Activated CD8-positive, alpha-beta memory T cell treated with anti-CD3 and anti-CD28 coated beads for 36 hours (primary cell): Measurements from ENCODE around the gene TPT1. TPM values are rescaled to one million over a fixed set of nuclear protein-coding genes. Genes with fewer than 3 reads are reported as not detected.

Experiments
- CTCF ChIA-PET: fragments of 350-600 bp; sonication (Branson Sonifier 250); formaldehyde crosslinking; loops from one replicate; lab custom pipeline; 2021; ENCODE audit warnings: antibody characterized with exemption; lab: Charles Lee
- POLR2A ChIA-PET: fragments of 350-600 bp; sonication (Branson Sonifier 250); formaldehyde crosslinking; loops from one replicate; lab custom pipeline; 2021; ENCODE audit warnings: antibody characterized with exemption; lab: Charles Lee
- total RNA-seq, 2 experiments: library from RNA; stranded (reverse); gene quantifications; one replicate each; pipeline ENCODE4 v1.2.3, GENCODE V29; 2021

Gene TPT1
- total RNA-seq, 2 experiments from 2014 or later = 3,040 to 3,121 TPM

DNA sequence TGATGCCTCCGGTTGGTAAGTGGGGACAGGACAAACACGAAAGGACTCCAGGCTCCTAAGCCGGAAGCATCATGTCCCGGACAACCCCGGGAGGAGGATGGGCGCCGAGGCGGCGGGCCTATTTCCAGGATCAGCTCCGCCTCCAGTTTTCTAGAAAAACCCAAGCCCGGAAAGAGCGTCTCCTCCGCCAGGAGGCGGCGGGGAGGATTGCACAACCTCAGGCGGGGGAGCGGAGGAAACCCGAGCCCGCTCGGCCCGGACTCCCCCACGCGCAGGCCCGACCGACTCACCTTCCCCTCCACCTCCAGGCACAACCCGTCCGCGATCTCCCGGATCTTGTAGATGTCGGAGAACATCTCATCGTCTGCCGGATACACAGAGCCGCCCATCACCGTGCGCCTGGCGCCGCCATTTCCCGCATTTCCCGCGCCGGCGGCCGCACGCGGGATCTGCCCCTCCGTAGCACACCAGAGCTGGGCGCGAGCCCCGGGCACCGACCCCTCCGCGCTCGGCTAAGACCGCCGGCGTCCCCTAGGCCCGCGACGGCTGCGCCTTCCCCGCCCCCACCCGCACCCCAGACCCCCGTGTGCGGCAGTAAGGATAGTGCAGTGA lies 455 bp downstream of the TPT1 start:
- CTCF ChIA-PET = interaction anchor here (1.2 to 1.3 kb wide), 2 partner anchors 8 to 66 kb away, joined by 3 to 6 read pairs; no protein-coding TSS in a partner anchor
- POLR2A ChIA-PET = interaction anchor here (0.6 to 2.0 kb wide), 9 partner anchors 15 to 250 kb away, joined by 3 to 11 read pairs (median 4); partner anchors contain the start of gene COG3

DNA sequence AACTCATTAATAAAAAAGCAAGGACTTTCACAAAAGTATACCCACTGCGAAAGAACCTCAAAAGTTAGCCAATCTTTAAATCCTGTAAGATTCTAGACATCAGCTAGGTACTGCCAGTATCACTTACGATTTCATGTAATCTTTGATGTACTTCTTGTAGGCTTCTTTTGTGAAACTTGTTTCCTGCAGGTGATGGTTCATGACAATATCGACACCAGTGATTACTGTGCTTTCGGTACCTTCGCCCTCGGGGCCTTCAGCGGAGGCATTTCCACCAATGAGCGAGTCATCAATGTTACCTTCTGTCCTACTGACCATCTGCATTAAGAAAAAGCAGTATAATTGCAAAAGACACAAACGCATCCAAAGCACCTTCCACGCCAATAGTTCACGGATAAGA lies 1.1 kb downstream of the TPT1 start:
- ChIA-PET POLR2A (interaction anchor here (0.6 to 2.0 kb wide), 5 partner anchors 18 to 250 kb away, joined by 3 to 11 read pairs (median 4); no protein-coding TSS in a partner anchor), CTCF (interaction anchor here (0.6 kb wide), 1 partner anchor 74 kb away, joined by 3 read pairs; no protein-coding TSS in a partner anchor)

DNA sequence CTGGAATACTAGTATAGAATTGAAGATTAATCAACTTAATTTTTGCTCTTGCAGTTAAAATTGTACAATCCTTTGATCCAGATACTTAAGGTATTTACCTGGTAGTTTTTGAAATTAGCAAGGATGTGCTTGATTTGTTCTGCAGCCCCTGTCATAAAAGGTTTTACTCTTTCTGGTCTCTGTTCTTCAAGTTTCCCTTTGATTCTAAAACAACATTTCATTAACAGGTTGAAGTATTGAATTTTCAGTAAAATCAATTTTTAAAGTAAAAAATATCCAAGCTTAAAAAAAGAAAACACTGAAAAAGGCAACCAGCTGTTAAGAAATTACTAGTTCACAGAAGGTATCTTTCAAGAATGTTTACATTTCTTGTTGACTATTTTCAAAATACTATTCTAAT lies 1.6 kb downstream of the TPT1 start:
- CTCF ChIA-PET = interaction anchor here (0.6 kb wide), 1 partner anchor 75 kb away, joined by 3 read pairs; no protein-coding TSS in a partner anchor
- POLR2A ChIA-PET = interaction anchor here (0.6 kb wide), 1 partner anchor 18 kb away, joined by 3 read pairs; no protein-coding TSS in a partner anchor

DNA sequence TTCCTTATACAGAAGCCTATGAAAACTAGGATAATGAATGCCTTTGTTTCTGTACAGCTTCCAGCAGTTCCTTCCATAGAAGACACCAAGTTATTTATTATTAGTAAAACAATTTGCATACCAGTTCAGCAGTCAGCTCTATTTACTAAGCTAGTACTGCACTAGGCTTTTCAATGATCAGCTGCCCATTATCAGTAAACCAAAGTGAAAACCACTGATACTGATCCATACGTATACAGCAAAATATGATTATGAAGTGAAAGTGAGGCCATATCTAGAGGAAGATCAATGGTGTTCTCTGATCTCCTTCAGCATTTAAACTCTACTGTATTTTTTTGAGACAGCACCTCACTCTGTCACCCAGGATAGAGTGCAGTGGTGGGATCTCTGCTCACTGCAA lies 3.2 kb downstream of the TPT1 start:
- ChIA-PET CTCF (interaction anchor here (0.9 kb wide), 1 partner anchor 30 kb away, joined by 4 read pairs; no protein-coding TSS in a partner anchor), POLR2A (interaction anchor here (0.5 to 1.0 kb wide), 3 partner anchors 13 to 171 kb away, joined by 3 to 7 read pairs (median 4); partner anchors contain the start of gene COG3)

DNA sequence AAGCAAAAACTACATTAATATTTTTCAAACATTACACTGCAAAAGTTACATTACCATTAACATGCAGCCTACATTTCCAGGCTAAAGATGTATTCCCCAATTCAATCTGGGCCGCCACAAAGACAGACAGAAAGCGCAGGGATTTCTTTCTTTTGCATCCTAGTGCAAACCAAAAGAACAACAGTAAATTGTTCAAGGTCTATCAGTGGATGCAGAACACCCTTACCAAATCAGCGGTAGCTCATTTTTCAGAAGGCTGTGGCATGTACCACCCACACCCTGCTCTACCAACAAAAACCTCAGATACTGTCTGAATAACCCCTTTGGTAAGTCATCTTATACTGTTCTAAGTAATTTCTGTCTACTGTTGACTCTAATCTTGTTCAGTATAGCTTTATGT lies 3.6 kb downstream of the TPT1 start:
- CTCF ChIA-PET = interaction anchor here (0.9 kb wide), 1 partner anchor 30 kb away, joined by 4 read pairs; no protein-coding TSS in a partner anchor
- POLR2A ChIA-PET = interaction anchor here (0.5 to 1.0 kb wide), 3 partner anchors 13 to 170 kb away, joined by 3 to 7 read pairs (median 4); partner anchors contain the start of gene COG3

DNA sequence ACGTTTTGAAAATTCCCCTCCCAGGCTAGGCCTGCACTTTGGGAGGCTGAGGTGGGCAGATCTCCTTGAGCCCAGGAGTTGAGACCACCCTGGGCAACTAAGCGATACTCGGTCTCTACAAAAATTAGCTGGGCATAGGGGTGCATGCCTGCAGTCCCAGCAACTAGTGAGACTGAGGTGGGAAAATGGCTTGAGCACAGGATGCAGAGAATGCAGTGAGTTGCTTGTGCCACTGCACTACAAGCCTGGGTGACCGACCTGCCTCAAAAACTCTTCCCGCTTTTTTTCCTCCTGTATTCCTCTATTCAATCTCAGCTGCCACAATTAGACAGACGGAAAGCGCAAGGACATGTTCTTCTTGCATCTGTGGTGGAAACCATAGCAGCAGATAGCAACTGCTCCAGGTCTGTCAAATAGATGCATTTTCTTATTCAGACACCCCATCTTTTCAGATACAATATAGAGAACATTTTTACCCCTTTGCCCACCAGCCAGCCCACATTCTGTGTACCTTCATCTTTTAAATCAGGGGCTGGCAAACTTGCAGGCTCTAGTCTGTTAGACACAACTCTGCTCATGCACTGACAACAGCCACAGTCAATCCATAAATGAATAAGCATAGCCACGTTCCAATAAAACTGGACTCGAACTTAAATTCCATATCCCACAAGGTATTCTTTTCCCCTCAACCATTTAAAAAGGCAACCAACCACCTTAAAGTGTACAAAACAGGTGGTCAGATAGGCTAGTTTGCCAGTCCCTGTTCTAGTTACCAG lies 4.8 kb downstream of the TPT1 start:
- POLR2A ChIA-PET = no interaction called here
- CTCF ChIA-PET = no interaction called here

DNA sequence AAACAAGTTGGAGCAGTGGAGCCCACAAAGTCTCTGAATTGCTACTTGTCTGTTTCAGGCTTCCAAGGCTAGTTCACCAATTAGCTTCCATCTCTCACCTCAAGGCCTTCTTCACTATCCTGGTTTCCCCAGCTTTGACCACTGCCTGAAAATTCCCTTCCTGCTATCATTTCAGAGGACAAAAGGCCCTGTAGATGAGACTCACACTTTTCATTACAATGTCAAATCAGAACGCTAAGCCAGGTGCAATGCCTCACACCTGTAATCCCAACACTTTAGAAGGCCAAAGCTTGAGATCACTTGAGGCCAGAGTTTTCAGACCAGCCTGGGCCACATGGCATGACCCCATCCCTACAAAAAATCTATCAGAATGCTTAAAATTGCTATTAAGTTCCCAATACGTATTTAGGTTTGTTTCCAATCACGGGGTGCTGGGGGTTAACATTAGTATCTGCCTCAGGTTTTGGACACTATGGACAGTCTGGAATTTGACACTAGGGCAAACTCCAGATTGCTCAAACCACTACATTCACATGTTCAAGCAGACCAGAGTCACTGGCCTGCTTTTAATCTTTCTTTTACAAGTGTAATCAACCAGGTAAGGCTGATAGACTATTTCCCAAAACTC lies 5.5 kb downstream of the TPT1 start:
- POLR2A ChIA-PET = no interaction called here

DNA sequence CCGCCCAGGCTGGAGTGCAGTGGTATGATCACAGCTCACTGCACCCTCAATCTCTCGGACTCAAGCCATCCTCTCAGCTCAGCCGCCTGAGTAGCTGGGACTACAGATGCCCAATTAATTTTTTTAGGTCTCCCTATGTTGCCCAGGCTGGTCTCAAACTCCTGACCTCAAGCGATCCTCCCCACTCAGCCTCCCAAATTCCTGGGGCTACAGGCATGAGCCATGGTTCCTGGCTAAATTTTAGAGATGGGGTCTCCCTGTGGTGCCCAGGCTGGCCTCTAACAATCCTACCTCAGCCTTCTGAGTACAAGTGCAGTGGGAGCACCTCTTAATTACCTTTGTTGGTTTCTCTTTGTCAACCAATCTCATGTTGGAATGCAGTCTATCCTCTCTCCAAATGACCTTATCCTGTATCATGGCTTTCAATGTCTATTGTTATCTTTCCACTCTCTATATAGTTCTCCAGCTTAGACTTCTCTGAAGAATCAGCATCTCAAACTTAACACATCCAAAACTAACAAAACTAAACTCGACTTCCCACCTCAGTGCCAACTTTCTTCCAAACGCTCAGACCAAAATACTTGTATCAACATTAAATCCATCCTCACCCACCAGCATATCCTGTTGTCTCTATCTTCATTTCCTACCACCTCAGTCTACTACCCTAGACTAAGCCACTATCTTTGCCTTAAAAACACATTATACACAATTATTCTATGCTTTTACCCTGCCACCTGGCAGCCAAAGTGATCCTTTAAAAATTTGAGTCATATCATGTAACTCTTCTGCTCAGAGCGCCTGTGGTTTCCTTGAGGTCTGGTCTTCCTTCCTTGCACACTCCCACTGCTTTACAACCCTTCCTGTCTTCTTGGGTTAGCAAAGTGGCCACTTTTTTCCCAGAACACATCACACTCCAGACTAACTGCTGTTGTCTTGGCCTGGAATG lies 6.7 kb downstream of the TPT1 start:
- POLR2A ChIA-PET = interaction anchor here (0.5 kb wide), 1 partner anchor 84 kb away, joined by 3 read pairs; the partner anchor contains the start of gene SLC25A30
- CTCF ChIA-PET = no interaction called here

More for the DNA sequence above, 5.5 kb downstream of the TPT1 start:
- CTCF ChIA-PET = no interaction called here

DNA sequence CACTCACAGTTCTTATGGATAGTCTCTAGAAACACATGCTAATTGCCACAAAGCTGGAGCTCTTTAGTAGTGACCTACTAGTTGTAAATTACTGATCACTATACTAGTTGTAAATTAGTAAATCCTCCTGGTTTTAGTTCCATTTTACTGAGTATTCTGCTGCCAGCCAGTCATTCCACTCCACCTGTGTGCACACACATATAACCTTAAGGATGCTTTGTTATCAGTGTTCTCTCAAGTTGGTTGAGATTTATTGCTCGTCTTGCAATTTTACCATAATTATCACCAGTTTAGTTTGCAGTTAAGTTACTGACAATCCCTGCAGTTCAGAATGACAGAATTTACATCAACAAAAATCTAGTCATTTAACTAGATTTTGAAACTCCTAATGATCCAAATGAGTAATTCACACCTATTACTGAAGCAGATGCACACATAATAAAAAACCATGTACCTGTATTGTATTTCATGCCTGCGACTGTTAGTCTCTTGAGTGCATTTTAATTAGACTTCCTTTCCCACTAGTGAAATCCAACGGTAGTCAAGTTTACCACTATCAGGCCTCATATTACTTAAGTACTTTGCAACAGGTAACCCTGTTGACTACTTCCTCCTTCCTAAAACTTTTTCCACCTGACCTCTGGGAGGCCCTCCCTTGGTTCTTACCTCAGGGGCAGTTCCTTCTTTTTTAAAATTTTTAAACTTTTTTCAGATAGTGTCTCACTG lies 7.6 kb downstream of the TPT1 start:
- POLR2A ChIA-PET = interaction anchor here (0.5 to 0.9 kb wide), 2 partner anchors 8 to 85 kb away, joined by 3 read pairs; partner anchors contain the start of gene SLC25A30
- CTCF ChIA-PET = interaction anchor here (2.1 kb wide), 1 partner anchor 8 kb away, joined by 6 read pairs; the partner anchor contains the start of gene TPT1

DNA sequence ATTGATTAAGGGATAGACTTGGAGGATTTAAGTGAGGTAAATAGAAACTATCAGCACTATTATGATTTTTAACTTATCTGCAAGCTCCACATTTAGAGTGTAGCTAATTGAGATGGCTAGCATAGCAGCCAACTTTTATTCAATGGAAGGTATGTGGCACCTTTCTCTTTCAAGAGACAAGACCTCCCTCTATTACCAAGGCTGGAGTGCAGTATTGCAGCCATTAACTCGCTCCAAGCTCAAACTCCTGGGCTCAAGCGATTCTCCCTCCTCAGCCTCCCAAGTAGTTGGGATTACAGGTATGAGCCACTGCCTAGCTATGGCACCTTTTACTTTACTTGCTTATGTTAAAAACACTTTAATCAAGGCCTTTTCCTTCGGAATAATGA lies 8.2 kb downstream of the TPT1 start:
- ChIA-PET POLR2A (interaction anchor here (0.9 kb wide), 1 partner anchor 9 kb away, joined by 3 read pairs; no protein-coding TSS in a partner anchor), CTCF (interaction anchor here (2.1 kb wide), 1 partner anchor 8 kb away, joined by 6 read pairs; the partner anchor contains the start of gene TPT1)

DNA sequence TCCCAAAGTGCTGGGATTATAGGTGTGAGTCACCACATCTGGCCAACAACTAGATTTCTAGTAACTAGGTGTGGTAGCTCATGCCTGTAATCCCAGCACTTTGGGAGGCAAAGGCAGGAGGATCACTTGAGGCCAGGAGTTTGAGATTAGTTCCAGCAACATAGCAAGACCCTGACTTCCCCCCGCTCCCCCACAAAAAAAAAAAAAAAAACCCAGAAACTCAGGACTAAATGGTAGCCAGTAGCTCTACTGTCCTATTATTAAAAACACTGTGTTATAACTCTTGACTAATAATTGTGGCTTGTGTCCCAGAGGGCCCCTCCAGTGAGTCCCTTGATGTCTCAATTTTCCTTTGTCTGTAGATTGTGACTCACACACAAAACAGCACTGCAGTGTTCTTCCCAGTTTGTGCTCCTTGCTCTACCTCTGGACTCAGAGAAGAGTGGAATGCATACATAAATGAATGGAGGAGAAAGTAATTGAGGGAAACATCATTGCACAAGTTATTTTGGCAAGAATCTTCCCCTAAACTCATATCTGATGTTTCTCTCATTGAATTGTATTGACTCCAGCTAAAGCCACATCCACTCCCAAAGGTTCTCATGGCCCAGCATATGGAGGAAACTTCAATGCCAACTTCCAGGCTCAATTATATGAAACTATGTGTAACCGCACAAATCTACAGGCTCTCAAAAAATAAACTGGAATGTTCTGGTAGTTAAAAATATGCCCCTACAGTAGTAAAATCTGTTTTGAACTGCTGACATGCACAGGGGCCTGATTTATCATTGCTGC lies 8.8 kb downstream of the TPT1 start:
- ChIA-PET POLR2A (interaction anchor here (0.6 to 1.3 kb wide), 4 partner anchors 9 to 414 kb away, joined by 3 to 7 read pairs (median 3); no protein-coding TSS in a partner anchor), CTCF (interaction anchor here (1.5 to 2.1 kb wide), 2 partner anchors 9 to 285 kb away, joined by 5 to 6 read pairs; partner anchors contain the start of gene TPT1)

DNA sequence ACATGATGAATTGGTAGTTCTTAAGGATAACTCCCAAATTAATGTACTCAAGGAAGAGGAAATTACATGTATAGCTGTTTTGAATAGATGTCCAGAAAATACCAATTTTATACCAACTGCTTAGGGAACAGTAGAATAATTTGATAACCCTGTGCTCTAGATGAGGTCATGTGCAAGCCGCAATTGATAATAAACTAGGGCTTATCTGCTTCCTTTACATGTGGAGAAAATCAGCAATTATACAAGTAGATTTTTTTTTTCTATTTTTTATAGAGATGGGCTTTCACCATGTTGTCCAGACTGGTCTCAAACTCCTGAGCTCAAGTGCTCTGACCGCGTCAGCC lies 9.3 kb downstream of the TPT1 start:
- ChIA-PET POLR2A (interaction anchor here (0.6 to 1.3 kb wide), 5 partner anchors 11 to 413 kb away, joined by 3 to 7 read pairs (median 3); no protein-coding TSS in a partner anchor), CTCF (interaction anchor here (1.5 to 2.1 kb wide), 2 partner anchors 10 to 285 kb away, joined by 5 to 6 read pairs; partner anchors contain the start of gene TPT1)

DNA sequence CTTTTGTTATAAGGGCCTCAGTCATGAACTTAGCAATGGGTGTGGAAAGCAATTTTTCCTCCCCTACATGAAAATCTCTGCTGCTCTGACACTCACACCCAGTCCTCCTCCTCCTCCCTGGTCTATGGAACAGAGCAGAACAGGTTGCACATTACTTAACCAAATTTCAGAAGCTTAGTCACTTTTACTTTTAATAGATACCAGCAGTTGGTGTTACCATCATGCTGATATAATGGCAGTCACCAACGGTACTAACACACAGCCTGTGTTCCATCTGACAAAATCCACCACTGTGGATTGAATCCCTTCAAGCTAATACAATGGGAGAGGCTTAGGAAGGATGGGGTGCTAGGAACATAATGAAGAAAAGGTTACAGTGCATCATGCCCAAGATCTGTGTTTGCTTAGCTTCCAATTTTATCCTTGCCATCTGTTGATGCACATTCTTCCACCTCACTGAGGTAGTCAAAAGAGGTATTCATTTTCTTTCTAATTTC lies 9.8 kb downstream of the TPT1 start:
- CTCF ChIA-PET = interaction anchor here (1.5 to 2.1 kb wide), 2 partner anchors 10 to 284 kb away, joined by 5 to 6 read pairs; partner anchors contain the start of gene TPT1

DNA sequence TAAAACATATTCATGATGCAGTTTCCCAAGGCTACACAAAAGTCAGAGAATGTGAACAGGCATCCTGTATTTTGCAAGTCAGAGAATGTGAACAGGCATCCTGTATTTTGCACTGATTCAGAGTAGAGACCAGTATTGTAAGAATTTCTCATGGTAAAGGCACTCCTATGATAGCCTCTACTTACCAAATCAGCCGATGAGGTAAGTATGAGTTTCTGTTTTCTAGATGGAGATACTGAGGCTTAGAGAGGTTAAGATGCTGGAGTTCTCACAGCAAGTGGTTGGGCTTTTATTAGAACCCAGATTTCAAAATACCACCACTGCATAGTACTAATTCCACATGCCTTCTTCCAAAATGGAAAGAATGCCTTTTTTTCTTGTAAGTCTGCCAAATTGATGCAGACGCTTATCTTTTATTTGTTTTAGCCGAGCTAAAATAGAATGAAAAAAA lies 12.3 kb downstream of the TPT1 start:
- CTCF ChIA-PET = no interaction called here
- POLR2A ChIA-PET = interaction anchor here (0.9 kb wide), 1 partner anchor 22 kb away, joined by 3 read pairs; no protein-coding TSS in a partner anchor

More for the DNA sequence above, 9.8 kb downstream of the TPT1 start:
- POLR2A ChIA-PET = interaction anchor here (0.6 to 1.3 kb wide), 3 partner anchors 10 to 19 kb away, joined by 3 read pairs; no protein-coding TSS in a partner anchor

DNA sequence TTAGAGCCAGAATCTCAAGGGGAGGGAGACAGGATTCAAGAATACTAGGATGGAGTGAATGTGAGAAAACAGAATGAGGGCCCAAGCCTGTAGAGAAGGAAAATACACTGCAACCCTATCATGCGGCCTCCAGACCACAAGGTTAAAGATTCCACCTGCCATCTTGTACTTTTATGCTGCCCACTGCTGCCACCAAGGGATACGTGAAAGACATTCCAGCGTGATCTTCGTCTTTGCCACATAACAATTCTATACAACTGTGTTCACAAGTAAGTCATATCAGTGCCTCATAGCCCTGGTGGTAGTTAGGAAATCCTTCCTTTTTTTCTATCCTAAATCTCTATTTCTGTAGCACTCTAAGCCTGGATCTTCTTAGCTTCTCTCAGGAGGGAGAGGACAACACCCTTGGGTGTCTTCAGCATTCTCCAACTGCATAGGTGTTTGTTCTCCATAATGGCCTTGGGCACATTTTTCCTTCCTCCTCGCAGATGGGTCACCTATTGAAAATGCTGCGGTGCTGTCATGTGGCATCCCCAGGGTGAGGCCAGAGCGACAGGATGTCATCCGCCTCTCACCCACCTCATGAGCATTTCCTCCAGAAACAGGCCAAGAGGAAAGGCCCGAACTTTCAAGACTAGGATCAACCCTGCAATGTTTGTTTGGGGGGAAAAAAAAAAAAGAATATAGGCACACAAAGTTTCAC lies 13.6 kb downstream of the TPT1 start:
- CTCF ChIA-PET = no interaction called here
- POLR2A ChIA-PET = no interaction called here
